Hematopoietic multipotent progenitor cell treated with erythropoietin and hydrocortisone succinate and interleukin-3 and kit ligand, for 15 days (in vitro differentiated cells): Measurements from ENCODE around the gene UBQLN1.
A peak's percentile ranks its signal among the peaks of the same experiment; 100 is the strongest.
"Not testable (repeated sequence)": the region's sequence is repeated elsewhere in the genome, so short reads cannot be mapped to it uniquely, and the experiment has no call there.

Experiments
- DNase-seq: peaks from one replicate; pipeline ENCODE4 v3.0.0-alpha.2; 2015; ENCODE audit warnings: low spot score

Gene UBQLN1

DNA sequence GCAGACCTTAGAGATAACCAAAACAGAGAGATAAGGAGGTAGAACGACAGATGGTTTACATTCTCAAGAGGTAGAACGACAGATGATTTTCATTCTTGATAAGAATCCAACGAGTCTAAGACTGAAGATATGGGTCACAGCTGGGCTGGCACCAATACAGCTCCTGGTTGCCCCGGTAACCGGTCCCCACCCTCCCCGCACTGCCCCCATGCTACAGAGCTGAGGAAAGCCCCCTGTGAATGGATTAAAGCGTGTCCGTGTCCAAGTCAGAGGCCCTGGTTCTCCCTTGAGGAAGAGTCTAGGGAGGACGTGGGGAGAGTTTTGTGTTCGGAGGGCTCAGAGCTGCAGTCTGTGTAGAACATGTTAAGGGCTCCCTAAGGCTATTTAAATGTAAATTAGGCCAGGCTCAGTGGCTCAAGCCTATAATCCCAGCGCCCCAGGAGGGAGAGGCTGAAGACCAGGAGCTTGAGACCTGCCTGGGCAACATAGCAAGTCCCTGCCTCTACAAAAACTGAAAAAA, 76.8 kb downstream of the UBQLN1 start:
- no peak for DNase-seq

- no peak for DNase-seq
Observed at GRCh38 chr9:83629433-83630104, 78.2 kb downstream of the UBQLN1 start.

DNA sequence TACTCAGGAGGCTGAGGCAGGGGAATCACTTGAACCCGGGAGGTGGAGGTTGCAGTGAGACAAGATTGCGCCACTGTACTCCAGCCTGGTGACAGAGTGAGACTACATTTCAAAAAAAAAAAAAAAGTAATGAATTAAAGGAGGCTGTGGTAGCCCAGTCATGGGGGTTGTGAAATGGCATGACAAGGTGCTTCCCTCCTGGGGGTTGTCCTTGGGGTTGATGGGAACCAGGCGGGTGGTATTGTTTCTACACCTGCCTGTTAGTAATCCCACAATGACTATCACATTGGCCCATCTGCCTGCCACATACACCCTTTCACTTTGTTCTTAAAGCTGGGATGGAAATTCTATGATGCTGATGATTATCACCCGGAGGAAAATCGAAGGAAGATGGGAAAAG, 79.2 kb downstream of the UBQLN1 start:
- no peak for DNase-seq

GRCh38 chr9:83625178-83625577, 82.6 kb downstream of the UBQLN1 start:
- DNase-seq, result no peak

GRCh38 chr9:83623679-83624076, 84.1 kb downstream of the UBQLN1 start:
- peak; percentile 24 for DNase-seq

DNA sequence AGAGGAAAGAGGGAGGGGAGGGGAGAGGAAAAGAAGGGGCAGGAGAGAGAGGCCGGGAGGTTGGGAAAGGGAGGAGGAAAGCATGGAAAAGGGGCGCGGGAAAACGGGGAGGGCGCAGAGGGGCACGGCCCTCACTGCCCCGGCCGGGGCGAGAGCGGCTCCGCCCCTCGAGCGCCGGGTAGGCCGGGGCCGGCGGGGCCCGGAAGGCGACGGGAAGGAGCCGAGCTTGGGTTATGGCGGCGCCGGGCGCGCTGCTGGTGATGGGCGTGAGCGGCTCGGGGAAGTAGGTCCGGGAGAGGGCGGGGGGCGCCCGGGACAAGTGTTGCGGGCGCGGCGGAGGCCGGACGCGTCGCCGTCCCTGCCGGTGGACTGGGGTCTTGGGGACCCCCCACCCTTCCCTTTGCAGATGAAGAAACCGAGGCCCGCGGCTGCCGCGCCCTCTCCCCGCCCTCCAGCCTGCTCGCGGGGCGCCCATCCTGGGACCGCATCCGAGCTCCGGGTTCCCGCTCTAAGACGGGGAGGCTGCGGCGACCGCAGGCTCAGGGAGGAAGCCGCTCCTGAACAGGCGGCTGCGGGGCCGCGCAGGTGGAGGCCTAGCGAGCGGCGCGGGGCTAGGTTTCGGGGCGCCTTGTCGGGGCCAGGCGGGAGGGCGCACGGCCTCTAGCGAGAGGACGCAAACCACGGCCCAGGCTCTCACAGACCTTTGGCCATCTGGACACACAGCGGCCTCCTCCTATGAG, 84.6 kb downstream of the UBQLN1 start, which contains the start of gene IDNK:
TSS of gene IDNK (plus strand) at position 205 of the 740 bp plus-strand sequence. CDS start at position 234, 29 bp downstream.
- peak; percentile 46 for DNase-seq

DNA sequence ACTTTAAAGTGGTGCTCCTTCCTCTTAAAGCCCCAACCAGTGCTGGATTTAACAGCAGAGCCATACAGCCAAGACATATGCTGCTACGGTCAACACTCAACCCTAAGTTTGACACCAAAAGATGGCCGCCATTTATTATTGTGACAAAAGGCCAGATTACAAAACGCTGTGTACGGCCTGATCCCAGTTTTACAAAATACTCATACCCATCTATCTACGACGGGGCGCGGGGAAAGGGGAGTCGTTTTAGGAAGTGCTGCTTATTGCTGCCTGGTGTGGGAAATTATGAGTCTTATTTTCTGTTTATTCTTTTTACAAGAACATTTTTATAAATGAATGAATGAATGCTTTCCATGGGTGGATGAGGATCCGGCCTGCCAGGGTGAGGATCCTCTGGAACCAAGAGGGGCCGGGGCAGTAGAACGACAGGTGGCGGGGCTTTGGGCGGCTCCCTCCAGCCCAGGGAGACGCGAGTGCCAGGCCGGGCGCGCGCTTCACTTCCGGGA, 85.3 kb downstream of the UBQLN1 start:
- peak; percentile 44 for DNase-seq

GRCh38 chr9:83620841-83621636, 86.7 kb downstream of the UBQLN1 start:
- peak; percentile 65 for DNase-seq

GRCh38 chr9:83617299-83617698, 90.5 kb downstream of the UBQLN1 start:
- no peak for DNase-seq

GRCh38 chr9:83613298-83613697, 94.5 kb downstream of the UBQLN1 start:
- not testable (repeated sequence) for DNase-seq
